Measurements from ENCODE around the gene DISP2. TPM values are rescaled to one million over a fixed set of nuclear protein-coding genes. Genes with fewer than 3 reads are reported as not detected.

Gene DISP2
- total and polyA plus RNA-seq, 2 of the 8 experiments (the other 6 are each of a cell fraction or from before 2014, with no cell fraction given) = 0.45 to 1.2 TPM

DNA sequence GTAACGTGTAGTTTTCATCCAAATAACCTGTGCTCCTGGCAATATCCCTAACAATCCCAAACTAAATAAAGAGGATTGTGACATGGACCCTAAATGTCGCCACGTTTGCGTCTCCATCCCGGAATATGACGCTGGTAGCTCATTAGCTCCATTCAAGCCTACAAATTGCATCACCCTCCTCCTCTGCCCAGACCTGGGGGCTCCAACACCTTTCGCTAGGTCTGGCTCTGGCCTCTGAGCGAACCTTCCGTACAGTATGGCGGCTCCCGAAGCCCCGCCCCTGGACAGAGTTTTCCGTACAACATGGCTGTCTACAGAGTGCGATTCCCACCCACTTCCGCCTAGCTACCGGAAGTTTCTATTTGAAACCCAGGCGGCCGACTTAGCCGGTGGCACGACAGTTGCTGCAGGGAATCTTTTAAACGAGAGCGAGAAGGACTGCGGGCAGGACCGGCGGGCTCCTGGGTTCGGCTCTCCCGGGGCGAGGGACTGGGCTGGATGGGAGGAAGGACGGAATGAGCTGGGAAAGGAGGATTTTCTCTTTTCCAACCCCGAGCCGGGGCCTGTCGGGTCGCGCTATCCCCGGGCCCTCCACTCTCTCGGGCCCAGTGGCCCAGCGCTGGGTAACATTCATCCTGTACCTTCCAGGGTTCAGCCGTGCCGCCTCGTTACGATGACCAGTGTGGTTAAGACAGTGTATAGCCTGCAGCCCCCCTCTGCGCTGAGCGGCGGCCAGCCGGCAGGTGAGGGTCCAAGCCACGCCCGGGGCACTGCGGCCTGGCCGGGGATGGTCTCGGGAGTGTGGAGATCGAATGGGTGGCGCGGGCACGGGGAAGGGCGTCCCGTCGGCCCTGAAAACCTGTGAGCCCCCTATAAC is 24.8 kb downstream of the DISP2 start, which contains the start of gene KNSTRN (continued):
- TF ChIP-seq SRF (IDR thresholded peaks at IDR 0.05; ENCODE audit: low read depth, low read length) = no peak
- TF ChIP-seq JUND (IDR thresholded peaks at IDR 0.05; ENCODE audit: low read length) = peak; percentile 85
- TF ChIP-seq BRCA1 (IDR thresholded peaks at IDR 0.05; ENCODE audit: low read depth, low read length) = no peak
- no peak for TF ChIP-seq BCL11A (IDR thresholded peaks at IDR 0.05; ENCODE audit: low read depth in 2 of 2, low read length in 2 of 2)
- TF ChIP-seq EGR1 (IDR thresholded peaks at IDR 0.05; ENCODE audit: borderline replicate concordance, low read depth, low read length) = peak; percentile 59; the same call in 1 of the 2 replicates
- TF ChIP-seq YY1 (IDR thresholded peaks at IDR 0.05; ENCODE audit: low read depth, low read length) = peak; percentile 100
- TF ChIP-seq MAFK (IDR thresholded peaks at IDR 0.05; ENCODE audit: low read depth, low read length) = no peak
- TF ChIP-seq PHF8 (conservative IDR thresholded peaks at IDR 0.05; ENCODE audit: low read depth, low read length) = peak; percentile 81
- TF ChIP-seq TAF7 (optimal IDR thresholded peaks at IDR 0.05; ENCODE audit: borderline replicate concordance, low read depth, low read length) = peak; percentile 77
- no peak for TF ChIP-seq RAD21 (IDR thresholded peaks at IDR 0.05 in 1 of 2, conservative IDR thresholded peaks at IDR 0.05 in 1 of 2; ENCODE audit: low read depth in 2 of 2, low read length in 2 of 2)

Data from H1 (cell line).